HFFc6 (cell line): ENCODE data around the gene CCT3. TPM values are rescaled to one million over a fixed set of nuclear protein-coding genes. Genes with fewer than 3 reads are reported as not detected.

Source experiments
- DNase-seq: peaks from one replicate; pipeline ENCODE4 v3.0.0-alpha.2; 2018
- H3K27ac Mint-ChIP-seq: 2 replicates; pipeline ENCODE4 v1.8.0; 2020; ENCODE audit warnings: mild to moderate bottlenecking, mixed read lengths
- H3K27me3 Mint-ChIP-seq: 2 replicates; pipeline ENCODE4 v1.8.0; 2021; ENCODE audit warnings: mild to moderate bottlenecking, moderate library complexity, mixed read lengths; ENCODE audit not compliant: insufficient read depth
- H3K36me3 Mint-ChIP-seq: 2 replicates; pipeline ENCODE4 v1.8.0; 2021; ENCODE audit warnings: low read depth, mixed read lengths
- H3K4me1 Mint-ChIP-seq: 2 replicates; pipeline ENCODE4 v1.8.0; 2020; ENCODE audit warnings: low read depth, mixed read lengths
- H3K4me3 Mint-ChIP-seq: 2 replicates; pipeline ENCODE4 v1.8.0; 2020; ENCODE audit warnings: mild to moderate bottlenecking, moderate library complexity, mixed read lengths
- H3K9me3 Mint-ChIP-seq: 2 replicates; pipeline ENCODE4 v1.8.0; 2020; ENCODE audit warnings: mild to moderate bottlenecking, mixed read lengths
- CTCF ChIP-seq: fragments of 200-600 bp; sonication (generic); IDR thresholded peaks from 2 replicates; pipeline ENCODE4 v1.5.0; 2021; ENCODE audit warnings: antibody characterized with exemption, mild to moderate bottlenecking
- total RNA-seq, 6 experiments: library from RNA; stranded (reverse); fragmentation: NEBNext Ultra II Directional; extraction: Animal tissue kit (Norgen Biotek cat#: 25700); gene quantifications; 2 replicates in 1 of 6; 3 replicates in 5 of 6; pipeline ENCODE4 v1.2.3, GENCODE V29; 2021

The CCT3 gene
- total RNA-seq, 6 experiments from 2014 or later = 306 to 382 (median 317) TPM

GRCh38 chr1:156368157-156368658 is 30.1 kb upstream of the CCT3 start:
- peaks cover 44% of the 10 kb centered on the region for H3K27me3 Mint-ChIP-seq
- DNase-seq = peak; percentile 12

GRCh38 chr1:156367383-156368156 is 29.5 kb upstream of the CCT3 start:
- peaks cover 12% of the 10 kb centered on the region; the same call in 1 of the 2 replicates for H3K4me1 Mint-ChIP-seq
- peaks cover 43% of the 10 kb centered on the region for H3K27me3 Mint-ChIP-seq
- TF ChIP-seq CTCF = no peak
- H3K27ac Mint-ChIP-seq = no peak overlapping the region
- no peaks in the 10 kb centered on the region; the same call in 1 of the 2 replicates for H3K9me3 Mint-ChIP-seq
- H3K4me3 Mint-ChIP-seq = no peak overlapping the region
- no peaks in the 10 kb centered on the region; the same call in 1 of the 2 replicates for H3K36me3 Mint-ChIP-seq
- DNase-seq = no peak

More at GRCh38 chr1:156368157-156368658, 30.1 kb upstream of the CCT3 start:
- TF ChIP-seq CTCF = no peak
- no peaks in the 10 kb centered on the region; the same call in 1 of the 2 replicates for H3K9me3 Mint-ChIP-seq
- no peak overlapping the region for H3K27ac Mint-ChIP-seq
- H3K4me3 Mint-ChIP-seq = no peak overlapping the region
- peaks cover 12% of the 10 kb centered on the region; the same call in 1 of the 2 replicates for H3K4me1 Mint-ChIP-seq
- H3K36me3 Mint-ChIP-seq = no peaks in the 10 kb centered on the region; the same call in 1 of the 2 replicates

DNA sequence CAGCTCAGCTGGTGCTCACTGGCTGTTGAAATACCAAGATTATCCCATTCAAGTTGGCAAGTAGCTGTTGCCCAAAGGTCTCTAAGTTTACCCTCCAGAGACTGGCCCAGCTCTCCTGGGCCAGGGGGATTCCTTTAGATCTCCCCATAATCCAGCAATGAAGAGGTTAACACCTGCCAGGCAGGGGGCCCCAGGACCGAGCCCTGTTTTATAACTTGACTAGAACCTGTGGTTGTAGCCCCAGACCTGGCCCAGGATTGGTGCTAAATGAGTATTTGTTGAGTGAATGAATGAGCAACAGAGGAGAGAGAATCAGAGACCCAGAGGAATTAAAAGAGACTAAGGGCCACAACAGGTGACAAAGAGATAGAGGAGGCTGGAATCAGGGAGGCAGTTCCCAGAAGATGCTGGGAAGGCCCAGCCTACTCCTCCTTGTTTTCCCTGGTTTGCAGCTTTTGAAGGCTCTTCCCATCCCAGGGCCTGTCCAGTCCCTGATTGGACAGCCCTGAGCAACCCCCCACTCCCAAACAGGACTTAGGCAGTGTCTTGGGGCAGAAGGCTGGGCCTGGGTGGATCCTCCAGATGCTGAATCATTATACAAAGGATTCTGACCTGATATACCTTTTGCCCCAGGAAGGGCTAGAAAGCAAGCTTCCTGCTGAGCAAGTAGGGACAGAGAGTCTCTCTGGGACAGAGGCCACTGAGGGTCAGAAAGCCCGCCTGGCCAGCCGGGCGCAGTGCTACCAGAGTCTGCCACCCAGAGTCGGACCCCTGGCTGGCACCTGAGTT is 28.5 kb upstream of the CCT3 start:
- no peak overlapping the region for H3K27ac Mint-ChIP-seq
- DNase-seq = no peak
- H3K9me3 Mint-ChIP-seq = no peaks in the 10 kb centered on the region; the same call in 1 of the 2 replicates
- peaks cover 37% of the 10 kb centered on the region for H3K27me3 Mint-ChIP-seq
- H3K4me1 Mint-ChIP-seq = peaks cover 4% of the 10 kb centered on the region; the same call in 1 of the 2 replicates
- no peak overlapping the region for H3K4me3 Mint-ChIP-seq
- H3K36me3 Mint-ChIP-seq = no peaks in the 10 kb centered on the region; the same call in 1 of the 2 replicates
- no peak for TF ChIP-seq CTCF

DNA sequence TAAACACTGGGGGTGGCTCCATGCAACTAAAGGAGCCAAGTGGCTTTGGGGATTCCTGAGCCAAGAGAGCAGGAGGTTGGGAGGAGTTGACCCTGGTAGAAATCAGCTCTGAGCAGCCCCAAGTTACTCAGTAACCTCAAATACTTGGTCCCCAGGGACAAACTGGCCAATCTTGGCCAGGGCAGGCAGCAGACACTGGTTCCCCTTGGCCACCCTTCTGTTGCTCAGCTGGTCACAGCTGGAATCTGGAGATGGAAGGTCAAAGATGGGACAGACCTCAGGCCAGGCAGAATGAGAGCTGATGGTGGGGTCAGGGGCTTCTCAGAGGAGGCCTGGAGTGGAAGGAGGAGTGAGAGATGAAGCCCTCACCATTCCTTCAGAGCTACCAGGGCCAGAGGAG is 27.7 kb upstream of the CCT3 start:
- no peak overlapping the region for H3K4me3 Mint-ChIP-seq
- DNase-seq = no peak
- TF ChIP-seq CTCF = no peak
- no peak overlapping the region for H3K27ac Mint-ChIP-seq
- H3K9me3 Mint-ChIP-seq = no peaks in the 10 kb centered on the region; the same call in 1 of the 2 replicates
- peaks cover 35% of the 10 kb centered on the region for H3K27me3 Mint-ChIP-seq
- peaks cover 4% of the 10 kb centered on the region; the same call in 1 of the 2 replicates for H3K4me1 Mint-ChIP-seq
- H3K36me3 Mint-ChIP-seq = no peaks in the 10 kb centered on the region; the same call in 1 of the 2 replicates

DNA sequence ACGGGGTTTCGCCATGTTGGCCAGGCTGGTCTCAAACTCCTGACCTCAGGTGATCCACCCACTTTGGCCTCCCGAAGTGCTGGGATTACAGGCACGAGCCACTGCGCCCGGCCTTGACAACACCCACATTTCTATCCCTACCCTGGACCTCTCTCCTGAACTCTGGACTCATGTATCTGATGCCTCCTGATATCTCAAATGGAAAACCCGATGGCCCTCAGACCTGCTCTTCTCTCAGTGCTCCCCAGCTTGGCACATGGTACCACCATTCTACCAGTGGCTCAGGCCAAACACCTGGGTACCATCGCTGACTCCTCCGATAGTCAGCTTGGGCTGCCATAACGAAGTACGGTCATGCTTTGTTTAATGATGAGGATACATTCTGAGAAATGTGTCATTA is 22.4 kb upstream of the CCT3 start:
- no peaks in the 10 kb centered on the region; the same call in 1 of the 2 replicates for H3K9me3 Mint-ChIP-seq
- H3K27ac Mint-ChIP-seq = no peak overlapping the region
- TF ChIP-seq CTCF = no peak
- H3K36me3 Mint-ChIP-seq = no peaks in the 10 kb centered on the region; the same call in 1 of the 2 replicates
- H3K4me1 Mint-ChIP-seq = peaks cover 8% of the 10 kb centered on the region
- peaks cover 32% of the 10 kb centered on the region for H3K27me3 Mint-ChIP-seq
- no peak overlapping the region for H3K4me3 Mint-ChIP-seq
- no peak for DNase-seq
